Retinal pigment epithelial cell (primary cell): ENCODE data around the gene CERS5.

Source experiments
- DNase-seq: peaks from one replicate; pipeline ENCODE4 v3.0.0-alpha.2; 2010; ENCODE audit warnings: low read depth
- H3K4me3 ChIP-seq: 2 replicates; pipeline ENCODE4 v1.5.1; 2011; ENCODE audit warnings: mild to moderate bottlenecking, low read length, control low read depth, moderate library complexity
- CTCF ChIP-seq: conservative IDR thresholded peaks from 2 replicates; pipeline ENCODE4 v1.5.1; 2011; ENCODE audit warnings: low read depth, low read length, control low read depth, inconsistent platforms

Gene CERS5

GRCh38 chr12:50120953-50121352 lies 46.2 kb downstream of the CERS5 start:
- no peak for TF ChIP-seq CTCF
- no peak for DNase-seq
- H3K4me3 ChIP-seq = no peak overlapping the region

- DNase-seq = peak; percentile 45
- H3K4me3 ChIP-seq = no peak overlapping the region
- no peak for TF ChIP-seq CTCF
Observed at GRCh38 chr12:50120521-50120920, 46.6 kb downstream of the CERS5 start.

- H3K4me3 ChIP-seq = no peak overlapping the region
- no peak for TF ChIP-seq CTCF
- no peak for DNase-seq
Observed at GRCh38 chr12:50119387-50119786, 47.8 kb downstream of the CERS5 start.

GRCh38 chr12:50117057-50117622 lies 50.0 kb downstream of the CERS5 start:
- TF ChIP-seq CTCF = no peak

GRCh38 chr12:50112456-50113218 lies 54.5 kb downstream of the CERS5 start:
- no peak for TF ChIP-seq CTCF

More at GRCh38 chr12:50117057-50117622, 50.0 kb downstream of the CERS5 start:
- H3K4me3 ChIP-seq = no peak overlapping the region
- DNase-seq = no peak

GRCh38 chr12:50111693-50112455 lies 55.3 kb downstream of the CERS5 start, which contains the start of gene COX14:
Gene COX14, plus strand, starts transcription at chr12:50112236. Its CDS starts 7,808 bp downstream, at chr12:50120044.
- H3K4me3 ChIP-seq = peak within 1 kb of the TSS; percentile 93
- peak; percentile 94 for TF ChIP-seq CTCF
- DNase-seq = peak; percentile 98

More at GRCh38 chr12:50112456-50113218, 54.5 kb downstream of the CERS5 start:
- DNase-seq = no peak
- peak overlapping the region; percentile 93 for H3K4me3 ChIP-seq

GRCh38 chr12:50111395-50111692 lies 55.8 kb downstream of the CERS5 start:
- TF ChIP-seq CTCF = no peak
- peak overlapping the region; percentile 22 for H3K4me3 ChIP-seq
- DNase-seq = no peak
